ENCODE results near the gene EMP1. TPM values are rescaled to one million over a fixed set of nuclear protein-coding genes. Genes with fewer than 3 reads are reported as not detected.
A peak's percentile ranks its signal among the peaks of the same experiment; 100 is the strongest.

EMP1 gene
- polyA plus RNA-seq, 2 of the 4 experiments (the other 2 are of a cell fraction) = 17.3 to 21.2 TPM

DNA sequence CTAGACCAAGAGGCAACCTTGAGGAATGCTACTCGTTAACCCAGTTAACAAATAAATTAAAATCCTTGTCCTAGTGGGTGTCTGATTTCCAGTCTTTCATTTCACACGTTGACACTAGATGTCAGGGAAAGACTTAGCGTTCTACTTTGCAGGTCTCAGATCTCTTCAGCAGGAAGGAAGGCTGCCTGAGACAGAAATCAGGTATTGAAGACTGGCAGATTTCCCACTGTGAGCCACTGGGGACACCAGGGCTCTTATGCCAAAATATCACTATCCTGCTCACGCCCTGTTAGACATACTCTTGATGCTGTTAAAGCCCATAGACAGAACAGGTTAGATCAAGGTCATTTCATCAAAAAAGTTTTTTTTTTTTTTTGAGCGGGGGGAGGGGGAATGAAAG is 33.0 kb downstream of the EMP1 start:
- 50% methylated on average over 5 of the region's 5 CpGs for WGBS (ENCODE audit: missing lambda C conversion rate)
- H3K4me2 ChIP-seq = no peak overlapping the region
- ChIA-PET CTCF (no interaction called here), POLR2A (no interaction called here)
- no peaks in the 10 kb centered on the region; the same call in 2 of the 3 replicates for H3K4me1 ChIP-seq
- no peak for FAIRE-seq
- no peaks in the 10 kb centered on the region for H3K9me3 ChIP-seq
- peak; percentile 60 to 62; a peak in 5 of 6 replicates for ATAC-seq
- no peak overlapping the region for H3K4me3 ChIP-seq
- no peak overlapping the region for H3K27ac ChIP-seq
- no peak for TF ChIP-seq KDM5A (IDR thresholded peaks at IDR 0.05)
- no peak for TF ChIP-seq HOXA7 (CRISPR knock-in tag; IDR thresholded peaks at IDR 0.05)
- peak in 1 of 2 experiments; percentile 21 for DNase-seq (ENCODE audit: low read depth in 1 of 2, low spot score in 1 of 2)

- Histone ChIP-seq H3K4me2 (no peak overlapping the region), H3K4me3 (no peak overlapping the region), H3K27ac (no peak overlapping the region), H3K4me1 (no peaks in the 10 kb centered on the region), H3K9me3 (no peaks in the 10 kb centered on the region)
- CTCF ChIA-PET = interaction anchor here (1.5 kb wide), 1 partner anchor 19 kb away, joined by 3 read pairs; no protein-coding TSS in a partner anchor
- FAIRE-seq (no peak), ATAC-seq (no peak), DNase-seq (ENCODE audit: low read depth in 1 of 2, low spot score in 1 of 2) (no peak)
- 84% methylated on average over 5 of the region's 5 CpGs for WGBS (ENCODE audit: missing lambda C conversion rate)
- POLR2A ChIA-PET = no interaction called here
- TF ChIP-seq CBX2 (IDR thresholded peaks at IDR 0.05; ENCODE audit: borderline replicate concordance, low read depth) (no peak), EHMT2 (IDR thresholded peaks at IDR 0.05; ENCODE audit: low read depth) (no peak), POLR2AphosphoS2 (conservative IDR thresholded peaks at IDR 0.05; ENCODE audit: low read length) (no peak), USF2 (IDR thresholded peaks at IDR 0.05) (no peak), E2F6 (IDR thresholded peaks at IDR 0.05; ENCODE audit: borderline replicate concordance, low read depth) (no peak), KDM1A (IDR thresholded peaks at IDR 0.05; ENCODE audit: low read depth) (no peak), PHF8 (IDR thresholded peaks at IDR 0.05; ENCODE audit: borderline replicate concordance, low read depth) (no peak), RARB (CRISPR knock-in tag; IDR thresholded peaks at IDR 0.05) (no peak), TFCP2L1 (CRISPR knock-in tag; IDR thresholded peaks at IDR 0.05) (no peak), CBX8 (IDR thresholded peaks at IDR 0.05) (no peak), HES2 (IDR thresholded peaks at IDR 0.05) (no peak), ZFP36 (IDR thresholded peaks at IDR 0.05; ENCODE audit: borderline replicate concordance, partially characterized antibody) (no peak), JUNB (IDR thresholded peaks at IDR 0.05) (no peak), ZNF302 (CRISPR knock-in tag; IDR thresholded peaks at IDR 0.05) (no peak), EHF (CRISPR knock-in tag; IDR thresholded peaks at IDR 0.05) (no peak), MYC (IDR thresholded peaks at IDR 0.05; ENCODE audit: borderline replicate concordance, low read length) (no peak), MAX (IDR thresholded peaks at IDR 0.05) (no peak)
- TF ChIP-seq, protein P1, sequence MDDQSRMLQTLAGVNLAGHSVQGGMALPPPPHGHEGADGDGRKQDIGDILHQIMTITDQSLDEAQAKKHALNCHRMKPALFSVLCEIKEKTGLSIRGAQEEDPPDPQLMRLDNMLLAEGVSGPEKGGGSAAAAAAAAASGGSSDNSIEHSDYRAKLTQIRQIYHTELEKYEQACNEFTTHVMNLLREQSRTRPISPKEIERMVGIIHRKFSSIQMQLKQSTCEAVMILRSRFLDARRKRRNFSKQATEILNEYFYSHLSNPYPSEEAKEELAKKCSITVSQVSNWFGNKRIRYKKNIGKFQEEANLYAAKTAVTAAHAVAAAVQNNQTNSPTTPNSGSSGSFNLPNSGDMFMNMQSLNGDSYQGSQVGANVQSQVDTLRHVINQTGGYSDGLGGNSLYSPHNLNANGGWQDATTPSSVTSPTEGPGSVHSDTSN (IDR thresholded peaks at IDR 0.05) = no peak
- TF ChIP-seq, protein P2, sequence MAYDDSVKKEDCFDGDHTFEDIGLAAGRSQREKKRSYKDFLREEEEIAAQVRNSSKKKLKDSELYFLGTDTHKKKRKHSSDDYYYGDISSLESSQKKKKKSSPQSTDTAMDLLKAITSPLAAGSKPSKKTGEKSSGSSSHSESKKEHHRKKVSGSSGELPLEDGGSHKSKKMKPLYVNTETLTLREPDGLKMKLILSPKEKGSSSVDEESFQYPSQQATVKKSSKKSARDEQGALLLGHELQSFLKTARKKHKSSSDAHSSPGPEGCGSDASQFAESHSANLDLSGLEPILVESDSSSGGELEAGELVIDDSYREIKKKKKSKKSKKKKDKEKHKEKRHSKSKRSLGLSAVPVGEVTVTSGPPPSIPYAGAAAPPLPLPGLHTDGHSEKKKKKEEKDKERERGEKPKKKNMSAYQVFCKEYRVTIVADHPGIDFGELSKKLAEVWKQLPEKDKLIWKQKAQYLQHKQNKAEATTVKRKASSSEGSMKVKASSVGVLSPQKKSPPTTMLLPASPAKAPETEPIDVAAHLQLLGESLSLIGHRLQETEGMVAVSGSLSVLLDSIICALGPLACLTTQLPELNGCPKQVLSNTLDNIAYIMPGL (CRISPR knock-in tag; IDR thresholded peaks at IDR 0.05; ENCODE audit: borderline replicate concordance) = no peak
These were observed 34.0 kb downstream of the EMP1 start for GRCh38 chr12:13230500-13230899.
